Measurements from ENCODE around the gene TAAR1.

- no peak for TF ChIP-seq CTCF (IDR thresholded peaks at IDR 0.05 in 8 of 11, conservative IDR thresholded peaks at IDR 0.05 in 3 of 11)
- no peak for TF ChIP-seq POLR2AphosphoS5 (IDR thresholded peaks at IDR 0.05)
Measured at GRCh38 chr6:132698608-132699007, 39.6 kb upstream of the TAAR1 start.
